ENCODE measurements around the gene CD300LG. TPM values are rescaled to one million over a fixed set of nuclear protein-coding genes. Genes with fewer than 3 reads are reported as not detected.

The CD300LG gene
- total RNA-seq, 2 experiments from 2014 or later: not detected

DNA sequence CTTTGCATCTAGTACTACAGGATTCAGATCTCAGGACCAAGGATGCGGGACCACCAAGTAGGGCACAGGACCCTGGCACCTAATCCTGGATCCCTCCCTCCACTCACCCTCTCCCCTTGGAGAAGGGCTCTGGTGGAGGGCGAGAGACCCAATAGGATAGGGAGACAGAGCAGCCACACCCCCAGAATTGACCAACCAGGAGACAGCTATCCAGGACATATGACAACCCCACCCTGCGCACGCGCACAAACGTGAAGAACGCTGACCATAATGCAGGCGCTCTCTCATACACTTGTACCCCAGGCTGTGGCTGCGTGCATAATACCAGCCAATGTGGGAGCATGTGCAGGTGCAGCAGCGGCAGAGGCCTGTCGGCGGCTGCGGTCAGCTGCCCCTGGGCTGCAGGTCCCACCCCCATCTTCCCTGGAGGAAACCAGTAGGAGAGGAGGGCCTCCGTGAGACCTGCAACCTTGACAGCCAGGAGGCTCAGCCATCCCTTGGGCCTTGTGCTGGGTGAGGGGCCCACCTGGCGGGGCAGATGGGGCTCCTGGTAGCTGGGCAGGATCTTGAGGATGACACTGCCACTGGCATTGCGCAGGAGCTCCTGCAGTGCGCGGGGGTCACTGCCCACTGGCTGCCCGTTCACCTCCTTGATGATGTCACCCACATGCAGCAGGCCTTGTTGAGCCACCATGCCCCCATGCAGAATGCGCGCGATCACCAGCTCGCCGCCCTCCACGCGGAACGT, 35.0 kb downstream of the CD300LG start:
- no peak overlapping the region for H3K4me3 ChIP-seq (ENCODE audit: low read depth, low read length, poor library complexity, severe bottlenecking)
- H3K4me2 ChIP-seq (ENCODE audit: low read length): no peak overlapping the region
- H4K20me1 ChIP-seq (ENCODE audit: insufficient read depth, low read length): no peaks in the 10 kb centered on the region
- no peak for DNase-seq (ENCODE audit: low spot score)
- CTCF ChIA-PET (ENCODE audit: unreplicated experiment): interaction anchor here (0.6 kb wide), 1 partner anchor 184 kb away, joined by 3 read pairs; no protein-coding TSS in a partner anchor
- H3K27ac ChIP-seq (ENCODE audit: low read depth, low read length, poor library complexity, severe bottlenecking): no peak overlapping the region
- no peak for TF ChIP-seq EZH2phosphoT487 (IDR thresholded peaks at IDR 0.05; ENCODE audit: borderline replicate concordance, low read depth, low read length)
- TF ChIP-seq, protein P1, sequence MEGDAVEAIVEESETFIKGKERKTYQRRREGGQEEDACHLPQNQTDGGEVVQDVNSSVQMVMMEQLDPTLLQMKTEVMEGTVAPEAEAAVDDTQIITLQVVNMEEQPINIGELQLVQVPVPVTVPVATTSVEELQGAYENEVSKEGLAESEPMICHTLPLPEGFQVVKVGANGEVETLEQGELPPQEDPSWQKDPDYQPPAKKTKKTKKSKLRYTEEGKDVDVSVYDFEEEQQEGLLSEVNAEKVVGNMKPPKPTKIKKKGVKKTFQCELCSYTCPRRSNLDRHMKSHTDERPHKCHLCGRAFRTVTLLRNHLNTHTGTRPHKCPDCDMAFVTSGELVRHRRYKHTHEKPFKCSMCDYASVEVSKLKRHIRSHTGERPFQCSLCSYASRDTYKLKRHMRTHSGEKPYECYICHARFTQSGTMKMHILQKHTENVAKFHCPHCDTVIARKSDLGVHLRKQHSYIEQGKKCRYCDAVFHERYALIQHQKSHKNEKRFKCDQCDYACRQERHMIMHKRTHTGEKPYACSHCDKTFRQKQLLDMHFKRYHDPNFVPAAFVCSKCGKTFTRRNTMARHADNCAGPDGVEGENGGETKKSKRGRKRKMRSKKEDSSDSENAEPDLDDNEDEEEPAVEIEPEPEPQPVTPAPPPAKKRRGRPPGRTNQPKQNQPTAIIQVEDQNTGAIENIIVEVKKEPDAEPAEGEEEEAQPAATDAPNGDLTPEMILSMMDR (conservative IDR thresholded peaks at IDR 0.05; ENCODE audit: low read length): no peak
- no peak overlapping the region for H2AFZ ChIP-seq (ENCODE audit: low read length)
- POLR2A ChIA-PET: no interaction called here
- intact Hi-C loops (cut with micrococcal nuclease; ENCODE audit: unreplicated experiment): loop anchor here (2.0 kb wide), 1 partner anchor 113 kb away; no protein-coding TSS in a partner anchor
- no peaks in the 10 kb centered on the region for H3K4me1 ChIP-seq (ENCODE audit: insufficient read depth, low read length, poor library complexity, severe bottlenecking)
- no peaks in the 10 kb centered on the region for H3K36me3 ChIP-seq (ENCODE audit: insufficient read depth, low read length)
- H3K9me2 ChIP-seq (ENCODE audit: insufficient read depth, low read length): no peaks in the 10 kb centered on the region
- H3K9me3 ChIP-seq (ENCODE audit: low read length): no peaks in the 10 kb centered on the region
- H3K79me2 ChIP-seq (ENCODE audit: insufficient read depth, low read depth, low read length): no peaks in the 10 kb centered on the region
- BruUV-seq (replicated peaks): no TSS peak

DNA sequence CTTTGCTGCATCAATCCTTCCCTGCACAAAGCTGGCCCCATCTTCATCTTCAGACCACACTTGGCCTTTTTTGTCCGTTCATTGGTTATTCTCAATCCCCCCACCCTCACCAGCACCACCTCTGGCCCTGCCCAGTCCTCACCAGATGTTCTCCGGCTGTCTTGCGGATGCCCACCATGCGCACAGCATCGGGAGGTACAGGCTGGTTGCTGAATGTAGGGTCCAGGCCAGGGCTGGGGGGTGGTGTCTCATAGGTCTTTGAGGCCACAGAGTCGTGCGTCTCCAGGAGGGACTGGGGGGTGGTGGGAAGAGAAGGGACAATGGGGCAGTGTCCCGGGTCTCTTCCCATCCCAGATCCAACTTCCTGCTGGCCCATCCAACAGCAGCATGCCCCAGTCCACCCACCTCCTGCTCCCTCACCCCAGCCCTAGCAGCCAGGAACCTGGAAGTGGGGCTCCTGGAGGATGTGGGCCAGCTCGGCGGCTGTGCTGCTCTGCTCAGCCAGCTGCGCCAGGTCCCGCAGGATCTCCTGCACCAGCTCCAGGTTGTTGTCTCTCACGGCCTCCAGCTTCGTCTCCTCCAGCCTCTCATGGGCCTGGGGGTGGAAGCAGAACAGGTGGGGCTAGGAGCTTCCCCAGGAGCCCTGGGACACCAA, 35.9 kb downstream of the CD300LG start:
- no peak for DNase-seq (ENCODE audit: low spot score)
- H2AFZ ChIP-seq (ENCODE audit: low read length): no peak overlapping the region
- no peak overlapping the region for H3K4me2 ChIP-seq (ENCODE audit: low read length)
- no peaks in the 10 kb centered on the region for H3K9me2 ChIP-seq (ENCODE audit: insufficient read depth, low read length)
- POLR2A ChIA-PET: interaction anchor here (0.6 kb wide), 1 partner anchor 56 kb away, joined by 4 read pairs; no protein-coding TSS in a partner anchor
- CTCF ChIA-PET (ENCODE audit: unreplicated experiment): no interaction called here
- no peaks in the 10 kb centered on the region for H3K9me3 ChIP-seq (ENCODE audit: low read length)
- BruUV-seq (replicated peaks): no TSS peak
- no peaks in the 10 kb centered on the region for H3K36me3 ChIP-seq (ENCODE audit: insufficient read depth, low read length)
- no peaks in the 10 kb centered on the region for H3K4me1 ChIP-seq (ENCODE audit: insufficient read depth, low read length, poor library complexity, severe bottlenecking)
- no peak overlapping the region for H3K4me3 ChIP-seq (ENCODE audit: low read depth, low read length, poor library complexity, severe bottlenecking)
- TF ChIP-seq EZH2phosphoT487 (IDR thresholded peaks at IDR 0.05; ENCODE audit: borderline replicate concordance, low read depth, low read length): no peak
- TF ChIP-seq, protein P1 (conservative IDR thresholded peaks at IDR 0.05; ENCODE audit: low read length): no peak
- H4K20me1 ChIP-seq (ENCODE audit: insufficient read depth, low read length): no peaks in the 10 kb centered on the region
- no peaks in the 10 kb centered on the region for H3K79me2 ChIP-seq (ENCODE audit: insufficient read depth, low read depth, low read length)
- no peak overlapping the region for H3K27ac ChIP-seq (ENCODE audit: low read depth, low read length, poor library complexity, severe bottlenecking)
- intact Hi-C loops (cut with micrococcal nuclease; ENCODE audit: unreplicated experiment): no loop called here

DNA sequence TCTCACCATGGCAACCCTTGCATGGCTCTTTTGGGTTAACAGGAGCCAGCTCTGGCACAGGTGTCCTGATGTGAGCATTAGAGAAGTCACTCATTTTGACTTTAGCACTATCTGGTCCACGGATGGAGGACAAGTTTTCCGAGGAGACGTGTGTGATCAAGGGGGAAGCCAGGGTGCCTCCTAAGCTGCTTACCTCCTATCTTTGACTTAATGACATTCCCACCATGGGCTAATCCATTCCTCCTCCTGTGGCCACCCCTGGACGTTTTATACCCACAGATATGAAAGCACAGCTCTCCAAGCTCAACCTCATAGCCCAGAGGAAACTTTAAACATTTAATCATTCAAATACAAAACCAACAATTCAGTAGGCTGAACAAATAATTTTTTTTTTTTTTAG, 41.6 kb downstream of the CD300LG start:
- Histone ChIP-seq H3K4me2 (ENCODE audit: low read length) (no peak overlapping the region), H2AFZ (ENCODE audit: low read length) (no peak overlapping the region), H3K27ac (ENCODE audit: low read depth, low read length, poor library complexity, severe bottlenecking) (no peak overlapping the region), H3K9me2 (ENCODE audit: insufficient read depth, low read length) (no peaks in the 10 kb centered on the region), H3K4me3 (ENCODE audit: low read depth, low read length, poor library complexity, severe bottlenecking) (no peak overlapping the region), H4K20me1 (ENCODE audit: insufficient read depth, low read length) (no peaks in the 10 kb centered on the region), H3K36me3 (ENCODE audit: insufficient read depth, low read length) (no peaks in the 10 kb centered on the region), H3K79me2 (ENCODE audit: insufficient read depth, low read depth, low read length) (no peaks in the 10 kb centered on the region), H3K4me1 (ENCODE audit: insufficient read depth, low read length, poor library complexity, severe bottlenecking) (no peaks in the 10 kb centered on the region), H3K9me3 (ENCODE audit: low read length) (no peaks in the 10 kb centered on the region)
- no peak for DNase-seq (ENCODE audit: low spot score)
- CTCF ChIA-PET (ENCODE audit: unreplicated experiment): no interaction called here
- TF ChIP-seq EZH2phosphoT487 (IDR thresholded peaks at IDR 0.05; ENCODE audit: borderline replicate concordance, low read depth, low read length): no peak
- POLR2A ChIA-PET: interaction anchor here (0.7 kb wide), 1 partner anchor 22 kb away, joined by 4 read pairs; no protein-coding TSS in a partner anchor
- intact Hi-C loops (cut with micrococcal nuclease; ENCODE audit: unreplicated experiment): no loop called here
- BruUV-seq (replicated peaks): no TSS peak

All from OCI-LY7 (cell line).